Cardiac fibroblast (primary cell): ENCODE results near the gene ACY1.

Experiments
- DNase-seq, 2 donors: peaks; one replicate each; pipeline versions ENCODE4 v3.0.0 to v3.0.0-alpha.2; 2010; ENCODE audit warnings: low read depth in 2 of 2
- H3K4me3 ChIP-seq, 2 donors: replicated peaks in 1 of 2; 1 replicate in 1 of 2; 2 replicates in 1 of 2; pipeline ENCODE4 v1.5.1; 2011; ENCODE audit warnings: low read depth in 2 of 2, low read length in 2 of 2, mild to moderate bottlenecking in 2 of 2, moderate library complexity in 1 of 2
- TF ChIP-seq, protein P1 (sequence below): IDR thresholded peaks from one replicate; pipeline ENCODE4 v1.5.1; 2011; ENCODE audit warnings: low read depth, mild to moderate bottlenecking, low read length, inconsistent platforms

ACY1 gene

DNA sequence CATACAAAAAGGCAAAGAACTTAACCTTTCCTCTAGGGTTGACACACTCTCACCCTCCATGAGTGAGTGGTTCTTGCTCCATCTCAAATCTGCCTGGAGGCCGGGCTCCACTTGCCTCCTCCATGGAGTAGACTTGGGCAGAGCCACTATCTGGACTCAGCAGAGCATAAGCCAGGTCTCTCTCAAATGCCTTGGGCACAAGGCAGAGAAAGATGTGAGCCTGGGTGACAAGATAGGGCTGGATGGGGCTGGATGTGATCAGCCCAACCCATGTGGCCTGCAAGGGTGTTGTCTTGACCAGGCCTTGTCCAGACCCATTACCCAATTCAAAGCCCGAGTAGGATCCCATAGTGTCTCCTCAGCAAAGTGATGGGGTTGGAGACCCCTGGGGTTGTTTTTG, 16.5 kb downstream of the ACY1 start:
- DNase-seq: no peak
- TF ChIP-seq, protein P1, sequence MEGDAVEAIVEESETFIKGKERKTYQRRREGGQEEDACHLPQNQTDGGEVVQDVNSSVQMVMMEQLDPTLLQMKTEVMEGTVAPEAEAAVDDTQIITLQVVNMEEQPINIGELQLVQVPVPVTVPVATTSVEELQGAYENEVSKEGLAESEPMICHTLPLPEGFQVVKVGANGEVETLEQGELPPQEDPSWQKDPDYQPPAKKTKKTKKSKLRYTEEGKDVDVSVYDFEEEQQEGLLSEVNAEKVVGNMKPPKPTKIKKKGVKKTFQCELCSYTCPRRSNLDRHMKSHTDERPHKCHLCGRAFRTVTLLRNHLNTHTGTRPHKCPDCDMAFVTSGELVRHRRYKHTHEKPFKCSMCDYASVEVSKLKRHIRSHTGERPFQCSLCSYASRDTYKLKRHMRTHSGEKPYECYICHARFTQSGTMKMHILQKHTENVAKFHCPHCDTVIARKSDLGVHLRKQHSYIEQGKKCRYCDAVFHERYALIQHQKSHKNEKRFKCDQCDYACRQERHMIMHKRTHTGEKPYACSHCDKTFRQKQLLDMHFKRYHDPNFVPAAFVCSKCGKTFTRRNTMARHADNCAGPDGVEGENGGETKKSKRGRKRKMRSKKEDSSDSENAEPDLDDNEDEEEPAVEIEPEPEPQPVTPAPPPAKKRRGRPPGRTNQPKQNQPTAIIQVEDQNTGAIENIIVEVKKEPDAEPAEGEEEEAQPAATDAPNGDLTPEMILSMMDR: no peak
- no peak overlapping the region for H3K4me3 ChIP-seq

DNA sequence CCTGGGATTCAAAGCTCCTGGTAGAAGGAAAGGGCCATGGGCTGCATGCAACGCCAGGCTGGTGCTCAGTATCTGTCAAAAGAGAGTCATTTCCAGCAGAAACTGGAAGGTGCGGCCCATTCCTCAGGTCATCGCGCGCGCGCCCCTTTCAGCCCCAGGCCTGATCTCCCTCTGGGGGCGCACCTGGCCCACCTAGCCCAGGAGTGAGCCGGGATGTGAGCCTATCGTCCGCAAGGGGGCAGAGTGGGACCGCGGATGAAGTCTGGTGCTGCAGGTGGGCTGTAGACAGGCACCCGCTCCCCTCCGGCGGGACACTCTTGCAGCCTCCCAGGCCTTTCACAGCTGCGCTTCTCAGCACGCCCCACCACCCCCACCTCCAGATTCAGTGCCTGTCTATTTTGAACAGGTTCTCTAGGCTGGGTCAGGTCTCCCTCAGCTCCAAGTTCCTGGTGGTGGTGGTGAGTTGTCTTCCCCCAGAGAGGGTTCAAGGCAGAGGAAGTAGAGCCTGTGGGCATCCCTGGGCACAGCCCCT, 18.2 kb downstream of the ACY1 start:
- H3K4me3 ChIP-seq: no peak overlapping the region
- TF ChIP-seq, protein P1: peak; percentile 93

DNA sequence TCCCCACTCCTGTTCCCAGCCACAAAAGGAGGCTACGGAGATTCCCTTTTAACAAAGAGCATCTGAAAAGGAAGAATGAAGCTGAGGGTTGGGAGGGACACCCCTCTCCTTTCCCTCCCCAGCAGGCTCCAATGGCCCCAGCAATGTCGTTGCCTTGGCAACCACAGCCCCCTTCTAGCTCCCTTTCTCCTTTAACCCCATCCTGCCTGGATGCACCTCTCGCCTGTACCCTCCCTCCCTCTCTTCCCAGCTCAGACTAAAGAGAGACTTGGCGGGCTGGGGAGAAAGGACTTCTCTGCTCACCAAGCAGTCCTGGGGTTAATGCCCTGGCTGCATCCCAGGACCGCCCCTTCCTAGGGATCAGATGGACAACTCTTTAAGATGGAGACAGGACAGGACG, 19.4 kb downstream of the ACY1 start:
- TF ChIP-seq, protein P1: no peak
- no peak for DNase-seq
- no peak overlapping the region for H3K4me3 ChIP-seq

More for the DNA sequence above, 18.2 kb downstream of the ACY1 start:
- DNase-seq: peak; percentile 62 to 66

DNA sequence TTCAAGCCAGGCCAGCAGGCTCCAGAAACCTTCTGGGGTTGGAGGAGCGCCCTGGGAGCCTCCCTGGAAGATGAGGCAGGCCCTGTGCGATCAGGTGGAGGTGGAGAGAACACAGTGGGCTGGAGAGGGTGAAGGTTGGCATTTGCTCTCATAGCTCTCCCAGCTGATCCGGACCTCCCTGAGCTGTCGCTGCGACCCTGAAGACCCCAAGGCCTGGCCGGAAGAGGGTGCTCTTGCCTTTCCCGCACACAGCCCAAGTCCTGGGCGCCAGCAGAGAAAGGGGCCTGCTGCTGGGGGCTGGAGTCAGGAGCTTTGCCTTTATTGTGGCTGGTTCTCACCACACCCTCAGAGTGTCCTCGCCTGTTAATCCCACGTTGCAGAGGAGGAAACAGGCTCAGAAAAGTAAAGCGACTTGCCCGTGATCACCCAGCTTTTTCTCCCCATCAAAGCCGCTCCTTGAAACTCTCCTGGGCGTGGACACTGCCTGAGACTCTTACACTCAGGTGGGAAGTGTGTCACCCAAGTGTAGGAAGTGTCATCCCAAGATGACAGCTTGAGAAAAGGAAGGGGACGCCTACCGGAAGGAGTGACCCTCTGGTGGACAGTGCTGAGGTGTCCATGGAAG, 20.9 kb downstream of the ACY1 start:
- TF ChIP-seq, protein P1: peak; percentile 72
- DNase-seq: peak; percentile 61 to 72
- H3K4me3 ChIP-seq: no peak overlapping the region

DNA sequence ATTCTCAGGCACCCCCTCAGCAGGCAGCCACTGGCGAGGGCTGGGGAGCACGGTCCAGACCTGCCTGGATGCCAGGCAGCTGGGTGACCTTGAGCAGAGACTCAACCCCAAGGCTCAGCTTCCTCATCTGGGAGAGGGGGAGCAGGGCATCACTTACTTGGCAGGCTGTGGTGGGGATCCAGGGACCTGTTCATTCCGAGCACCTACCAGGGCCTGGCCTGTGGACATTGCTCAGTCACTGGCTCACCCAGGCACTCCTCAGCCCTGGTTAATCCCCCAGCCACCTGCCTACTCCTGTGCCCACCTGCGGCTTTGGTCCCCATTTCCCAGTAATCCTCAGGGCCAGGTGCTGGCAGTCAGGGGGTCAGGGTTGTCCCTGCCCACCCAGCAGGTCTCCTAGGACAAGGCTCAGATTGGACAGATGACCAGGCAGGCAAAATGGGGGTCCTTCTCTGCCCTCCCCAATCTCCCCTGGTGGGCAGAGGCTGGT, 21.6 kb downstream of the ACY1 start:
- TF ChIP-seq, protein P1: no peak
- no peak overlapping the region for H3K4me3 ChIP-seq
- DNase-seq: no peak

DNA sequence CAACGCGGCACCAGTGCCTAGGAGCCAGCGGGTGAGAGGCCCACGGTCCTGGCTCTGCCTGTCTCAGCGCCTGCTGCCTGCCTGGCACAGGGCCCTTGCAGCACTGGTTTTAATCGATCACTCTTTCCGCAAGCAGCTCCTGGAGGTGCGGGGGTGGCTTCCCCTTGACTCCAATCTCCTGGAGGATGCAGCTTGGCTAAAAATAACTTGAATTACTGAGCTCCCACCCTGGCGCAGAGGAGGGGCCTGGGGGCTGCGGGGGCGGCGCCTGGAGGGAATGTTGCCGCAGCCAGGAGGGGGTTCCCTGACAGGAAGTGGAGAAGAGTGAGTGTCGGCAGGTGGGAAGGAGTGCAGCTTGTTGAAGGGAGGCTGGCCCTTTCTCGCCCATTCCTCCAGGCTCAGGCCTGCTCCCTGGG, 22.2 kb downstream of the ACY1 start:
- no peak overlapping the region for H3K4me3 ChIP-seq
- DNase-seq: peak; percentile 25 to 65
- TF ChIP-seq, protein P1: no peak
